Renal cortical epithelial cell (primary cell): Measurements from ENCODE around the gene CACNA1B. TPM values are rescaled to one million over a fixed set of nuclear protein-coding genes. Genes with fewer than 3 reads are reported as not detected.

Source experiments
- DNase-seq: peaks from one replicate; pipeline ENCODE4 v3.0.0-alpha.2; 2011; ENCODE audit warnings: low read depth
- total RNA-seq: library from RNA; depleted of rRNA; stranded (reverse); fragments of >200 nt; gene quantifications from 2 replicates; pipeline ENCODE4 v1.2.3, GENCODE V29; 2014

Gene CACNA1B
- total RNA-seq, 1 donor from 2014 or later = 0.05 TPM

DNA sequence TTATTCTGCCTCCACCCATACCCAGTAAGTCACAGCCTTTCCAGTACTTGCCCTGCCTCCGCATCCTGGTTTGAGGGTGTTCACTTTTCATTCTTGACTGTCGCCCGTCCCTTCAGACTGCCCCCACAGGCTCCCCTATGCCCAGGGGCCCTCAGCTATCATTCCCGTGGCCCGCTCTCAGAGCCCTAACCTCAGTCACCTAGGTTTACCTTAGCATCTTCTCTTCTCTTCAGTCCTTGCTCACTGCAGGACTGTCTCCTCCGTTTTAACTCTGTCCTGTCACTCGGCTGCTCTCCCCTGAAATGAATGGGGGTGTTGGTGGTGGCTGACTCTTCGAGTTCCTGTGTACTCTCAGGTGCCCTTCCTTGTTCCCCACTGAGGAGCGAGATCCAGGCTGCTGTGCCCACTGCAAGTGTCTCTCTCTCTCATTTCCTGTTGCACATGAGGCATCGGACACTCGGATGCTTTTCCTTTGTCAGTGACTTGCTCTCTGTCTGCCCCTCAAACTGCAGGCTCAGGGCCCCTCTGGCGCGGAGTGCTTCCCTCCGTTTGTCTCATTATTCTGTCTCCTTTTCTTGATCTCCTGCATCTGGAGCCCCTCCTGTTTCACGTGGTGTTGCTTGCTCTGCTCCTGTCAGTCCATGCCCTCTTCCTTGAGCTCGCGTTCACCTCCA lies 89.8 kb downstream of the CACNA1B start:
- DNase-seq = no peak

DNA sequence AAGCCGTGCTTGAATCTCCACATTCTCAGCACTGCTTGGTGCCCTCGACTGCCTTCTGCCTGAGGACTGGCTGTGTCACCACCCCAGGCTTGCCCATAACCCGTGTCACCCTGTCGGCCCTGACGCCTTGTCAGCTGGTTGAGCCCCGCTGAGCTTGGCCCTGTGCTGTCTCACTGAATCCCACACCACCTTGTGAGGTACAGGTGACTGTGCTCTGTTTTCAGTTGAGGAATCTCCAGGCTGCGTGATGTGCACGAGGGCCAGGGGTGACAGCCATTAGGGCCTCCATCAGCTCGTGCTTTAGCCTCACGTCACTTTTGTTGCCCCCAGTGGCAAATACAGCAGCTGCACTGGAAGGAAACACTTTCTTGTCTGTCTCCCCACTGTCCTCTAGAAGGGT lies 90.7 kb downstream of the CACNA1B start:
- no peak for DNase-seq

DNA sequence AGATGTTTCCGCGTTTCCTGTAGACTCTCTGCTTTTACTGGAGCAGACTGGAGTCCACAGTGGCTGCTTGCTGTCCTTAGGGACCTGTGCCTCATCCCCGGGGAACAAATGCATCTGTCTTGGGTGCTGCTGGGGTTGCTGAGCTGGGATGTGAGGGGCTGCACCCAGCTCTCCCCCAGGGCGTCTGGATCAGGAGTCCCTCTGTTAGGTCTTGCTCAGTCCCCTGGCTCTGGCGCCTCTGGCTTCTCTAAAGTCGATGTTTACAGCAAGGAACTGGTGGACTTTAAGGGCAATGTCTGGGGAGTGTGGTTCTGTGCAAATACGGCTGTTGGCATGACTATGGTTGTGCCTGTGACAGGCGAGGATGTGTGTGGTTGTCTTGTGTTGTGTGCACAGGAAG lies 91.4 kb downstream of the CACNA1B start:
- no peak for DNase-seq

DNA sequence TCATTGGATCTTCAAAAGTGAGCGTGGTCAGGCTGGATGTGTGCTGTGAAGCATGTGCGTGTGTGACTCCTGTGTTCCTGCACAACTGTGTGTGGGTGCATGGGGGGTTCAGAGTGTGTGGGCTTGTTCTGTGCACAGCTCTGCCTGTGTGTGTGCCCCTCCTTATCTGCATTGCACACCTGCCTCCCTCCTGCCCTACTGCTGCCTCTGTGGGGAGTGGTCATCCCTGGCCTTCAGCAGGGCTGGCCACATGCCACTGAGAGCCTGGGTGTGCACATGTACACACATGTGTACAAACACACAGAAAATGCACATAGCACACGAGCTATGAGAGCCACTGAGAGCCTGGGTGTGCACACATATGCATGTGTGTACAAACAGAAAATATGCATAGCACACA lies 92.1 kb downstream of the CACNA1B start:
- no peak for DNase-seq

DNA sequence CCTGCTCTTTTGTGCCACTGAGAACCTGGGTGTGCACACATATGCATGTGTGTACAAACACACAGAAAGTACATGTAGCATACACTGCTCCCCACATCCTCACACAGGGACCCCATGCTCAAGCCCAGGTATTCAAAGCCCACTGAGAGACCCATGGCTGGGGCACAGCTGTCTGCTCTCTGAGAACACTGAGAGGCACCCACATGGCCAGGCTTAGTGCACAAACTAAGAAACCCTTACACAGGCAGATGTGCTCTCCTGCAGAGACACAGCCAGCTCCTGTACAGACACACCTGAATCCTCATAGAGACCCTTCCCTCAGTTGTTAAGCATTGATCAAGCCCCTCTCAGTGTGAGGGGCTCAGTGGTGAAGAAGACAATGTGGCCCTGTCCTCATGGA lies 92.5 kb downstream of the CACNA1B start:
- no peak for DNase-seq

DNA sequence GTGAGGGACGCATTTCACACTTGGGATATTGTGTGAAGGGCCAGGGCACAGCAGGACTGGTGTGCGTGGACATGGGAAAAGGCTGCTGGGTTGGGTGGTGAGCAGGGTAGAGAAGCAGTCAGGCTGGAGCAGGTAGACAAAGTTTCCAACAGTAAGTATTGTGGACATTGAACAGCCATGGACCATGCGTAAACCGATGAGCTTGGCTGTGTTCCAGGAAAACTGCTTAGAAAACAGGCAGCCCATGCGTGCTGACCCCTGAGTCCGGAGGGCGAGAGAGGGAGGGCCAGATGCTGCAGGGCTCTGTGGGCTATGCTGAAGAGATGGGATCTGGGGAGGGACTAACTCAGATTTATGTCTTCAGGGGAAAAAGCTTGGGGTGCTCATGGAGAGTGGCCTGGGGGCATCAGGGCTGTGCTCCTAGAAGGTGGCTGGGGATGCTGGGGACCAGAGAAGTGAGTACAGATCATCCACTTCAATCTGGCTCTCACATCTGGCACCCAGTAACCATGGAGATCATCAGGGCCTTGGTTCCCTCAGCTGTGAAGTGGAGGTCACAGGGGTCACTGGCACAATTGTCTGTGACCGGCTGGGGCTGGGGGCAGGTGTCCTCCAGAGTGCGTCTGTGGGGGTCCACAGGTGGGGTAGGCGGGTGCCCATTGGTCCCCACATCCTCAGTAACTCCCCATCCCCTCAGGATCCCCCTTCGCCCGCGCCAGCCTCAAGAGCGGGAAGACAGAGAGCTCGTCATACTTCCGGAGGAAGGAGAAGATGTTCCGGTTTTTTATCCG lies 93.3 kb downstream of the CACNA1B start:
- no peak for DNase-seq

DNA sequence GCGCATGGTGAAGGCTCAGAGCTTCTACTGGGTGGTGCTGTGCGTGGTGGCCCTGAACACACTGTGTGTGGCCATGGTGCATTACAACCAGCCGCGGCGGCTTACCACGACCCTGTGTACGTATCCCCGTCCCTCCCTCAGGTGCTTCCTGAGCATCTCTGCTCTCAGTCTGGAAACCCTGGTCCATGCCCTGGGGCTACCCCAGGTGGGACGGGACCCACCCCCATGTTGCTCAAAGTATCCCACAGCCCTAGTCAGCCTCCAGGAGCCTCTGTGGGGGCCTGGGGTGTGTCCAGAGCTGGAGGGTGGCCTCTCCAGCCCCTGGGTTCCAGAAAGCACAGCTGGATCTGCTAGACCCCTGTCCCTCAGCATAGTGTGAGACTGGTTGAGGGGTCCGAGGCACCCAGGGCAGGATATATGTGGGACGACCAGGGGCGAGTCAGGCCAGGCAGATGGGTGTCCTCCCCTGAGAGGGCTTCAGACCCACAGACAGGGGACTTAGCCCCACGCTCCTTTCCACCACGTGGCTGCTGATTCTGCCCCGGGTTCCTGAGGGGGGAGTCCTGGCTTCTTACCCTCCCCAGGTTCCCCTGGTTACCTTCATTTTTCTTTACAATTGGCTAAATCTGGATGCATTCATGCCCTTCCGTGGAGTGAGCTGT lies 94.0 kb downstream of the CACNA1B start:
- no peak for DNase-seq

DNA sequence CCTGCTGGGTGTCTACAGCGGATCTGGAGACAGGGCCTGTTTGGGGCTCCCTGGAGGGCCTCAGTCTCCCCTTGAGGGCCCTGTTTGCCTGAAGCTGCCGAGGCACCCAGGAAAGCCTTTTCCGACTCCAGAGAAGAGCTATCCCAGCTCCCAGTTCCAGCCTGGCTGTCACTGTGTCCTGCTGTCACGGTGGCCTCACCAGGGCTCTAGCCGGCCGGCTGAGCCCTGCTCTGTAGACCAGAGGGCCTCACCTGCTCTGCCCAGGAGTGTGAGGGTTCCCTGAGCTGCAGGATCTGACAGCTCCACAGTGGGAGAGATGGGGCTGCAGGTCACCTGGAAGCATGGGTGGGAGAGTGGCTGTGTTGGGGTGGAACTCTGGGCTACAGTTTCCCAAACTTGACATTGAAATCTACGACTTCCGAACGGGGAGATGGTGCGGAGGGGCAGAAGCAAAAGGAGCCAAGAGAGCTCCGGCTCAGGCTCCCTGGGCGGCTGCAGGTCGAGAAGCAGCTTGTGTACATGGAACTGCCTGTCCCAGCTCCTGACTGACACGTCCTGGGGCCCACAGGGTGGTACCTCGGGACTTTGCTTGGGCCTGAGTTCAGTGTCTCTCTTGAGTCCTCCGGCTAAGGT lies 94.9 kb downstream of the CACNA1B start:
- no peak for DNase-seq

DNA sequence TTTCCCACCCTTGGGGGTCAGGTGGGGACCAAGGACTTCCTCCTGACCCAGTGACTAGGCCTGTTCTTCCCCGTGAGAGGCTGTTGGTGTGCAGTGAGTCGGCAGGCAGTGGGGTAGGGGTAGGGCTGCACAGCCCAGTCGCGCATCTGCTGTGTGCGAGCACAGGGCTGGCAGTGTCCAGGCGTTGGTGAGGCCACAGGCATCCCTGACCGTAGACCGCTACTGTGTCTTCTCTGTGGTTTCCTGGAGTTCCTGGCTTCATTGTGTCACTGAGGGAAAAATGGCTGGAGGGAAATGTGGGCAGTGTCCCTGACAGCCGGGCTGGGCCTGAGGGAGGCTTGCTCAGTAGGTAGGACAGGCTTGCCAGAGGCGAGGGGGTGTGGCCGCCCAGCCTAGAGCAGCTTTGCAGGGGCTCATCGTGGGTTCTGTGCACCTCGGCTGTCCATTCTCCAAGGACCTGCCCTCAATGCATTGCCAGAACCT lies 95.4 kb downstream of the CACNA1B start:
- no peak for DNase-seq

DNA sequence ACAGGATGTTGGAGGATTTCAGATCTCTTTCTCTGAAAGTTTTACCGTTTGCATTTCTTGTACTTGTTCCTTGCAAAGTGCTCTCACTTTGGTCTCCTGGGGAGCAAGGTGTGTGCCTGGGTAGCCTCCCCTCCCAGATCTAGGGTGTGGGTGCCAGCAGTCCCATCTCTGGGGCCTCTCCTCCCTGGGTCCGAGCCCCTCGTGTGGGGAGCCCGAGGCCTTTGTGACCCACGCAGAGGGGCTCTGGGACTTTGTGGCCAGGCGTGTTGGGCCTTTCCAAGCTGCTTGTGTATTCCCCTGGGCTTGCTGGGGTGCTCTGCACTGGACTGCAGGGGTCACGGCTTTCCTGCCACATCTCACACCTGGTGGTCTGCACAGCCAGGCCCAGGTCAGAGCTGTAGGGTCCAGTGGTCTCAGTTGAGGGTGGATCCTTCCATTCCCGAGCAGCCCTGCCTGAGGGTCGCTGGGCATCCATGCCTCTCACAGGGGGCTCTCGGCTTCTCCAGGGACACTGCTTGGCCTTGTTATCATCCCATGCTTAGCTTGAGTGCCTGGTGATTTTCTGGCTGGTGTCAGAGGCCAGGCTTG lies 96.3 kb downstream of the CACNA1B start:
- DNase-seq = no peak

DNA sequence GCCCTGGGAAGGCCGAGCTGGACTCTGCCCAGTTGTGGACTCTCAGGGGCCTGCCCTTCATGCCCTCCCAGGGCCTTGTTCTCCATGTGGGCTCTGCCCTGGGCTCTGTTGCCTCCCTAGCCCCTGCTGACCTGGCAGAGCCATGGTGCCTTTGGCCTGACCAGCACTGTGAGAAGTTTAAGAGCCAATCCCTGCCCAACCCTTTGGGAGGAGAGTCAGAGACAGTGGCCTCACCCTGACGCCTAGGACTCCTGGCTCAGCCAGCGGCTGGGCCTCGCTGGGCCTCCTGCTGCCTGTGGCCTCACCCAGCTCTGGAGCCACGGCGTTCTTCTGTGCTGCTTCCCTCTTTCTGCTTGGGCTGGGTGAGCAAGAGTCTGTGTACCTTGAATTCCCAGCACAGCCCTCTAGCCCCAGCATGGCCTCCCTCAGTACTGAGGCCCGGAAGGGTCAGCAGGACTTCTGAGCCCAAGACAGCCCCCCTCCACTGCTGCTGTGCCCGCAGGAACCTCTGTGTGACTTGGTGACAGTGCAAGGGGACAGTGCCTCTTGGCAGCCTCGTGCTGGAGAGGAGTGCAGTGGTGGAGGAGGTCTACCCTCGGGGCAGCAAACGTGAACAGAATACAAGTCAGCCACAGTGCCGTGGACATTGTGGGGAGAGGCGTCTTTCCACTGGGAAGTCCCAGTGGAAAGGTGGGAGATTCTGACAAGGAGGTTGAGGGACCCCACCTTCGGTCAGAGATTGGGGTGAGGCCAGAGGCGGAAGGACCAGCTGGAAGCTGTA lies 97.4 kb downstream of the CACNA1B start:
- no peak for DNase-seq

DNA sequence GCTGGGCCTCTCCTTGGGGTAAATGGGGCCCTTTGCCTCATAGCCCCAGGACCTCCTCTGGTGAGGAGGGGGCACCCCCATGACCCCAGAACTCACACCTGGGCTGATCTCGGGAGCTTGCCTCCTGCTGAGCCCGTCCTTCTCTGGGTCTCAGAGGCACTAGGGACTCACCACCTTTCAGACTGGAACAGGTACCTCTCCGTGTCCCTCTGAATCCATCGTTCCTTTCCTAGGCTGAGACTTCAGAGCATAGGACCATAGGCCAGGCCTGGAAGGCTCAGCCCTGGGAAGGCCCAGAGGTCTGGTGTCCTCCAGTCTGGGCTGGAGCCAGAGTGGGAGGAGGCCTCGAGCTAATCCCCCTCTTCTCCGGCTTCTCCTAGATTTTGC lies 97.9 kb downstream of the CACNA1B start:
- no peak for DNase-seq

DNA sequence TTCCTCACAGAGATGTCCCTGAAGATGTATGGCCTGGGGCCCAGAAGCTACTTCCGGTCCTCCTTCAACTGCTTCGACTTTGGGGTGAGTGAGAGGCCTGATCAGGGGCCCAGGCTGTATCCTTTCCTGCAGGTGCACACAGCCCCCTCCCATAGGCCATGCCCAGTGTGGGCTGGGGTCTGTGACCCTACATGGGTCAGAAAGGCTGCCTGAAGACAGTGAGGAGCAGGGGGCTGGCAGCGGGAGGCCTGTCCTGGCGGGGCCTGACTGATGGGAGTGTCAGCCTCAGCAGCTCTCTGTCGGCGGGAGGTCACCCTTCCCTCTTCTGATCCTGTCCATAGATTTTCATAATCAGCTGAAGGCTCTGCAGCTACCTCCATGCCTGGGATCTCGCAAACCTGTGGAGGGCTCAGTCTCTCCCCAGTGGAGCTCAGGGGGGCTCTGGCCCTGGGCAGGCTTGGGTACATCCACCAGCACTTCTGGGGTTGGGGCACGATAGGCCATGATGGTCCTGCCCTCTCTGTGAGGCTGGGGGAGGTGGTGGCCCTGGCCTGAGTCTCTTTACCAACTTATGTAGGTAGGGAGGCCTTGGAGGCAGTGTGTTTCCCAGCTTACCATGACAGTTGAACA lies 98.5 kb downstream of the CACNA1B start:
- DNase-seq = no peak

DNA sequence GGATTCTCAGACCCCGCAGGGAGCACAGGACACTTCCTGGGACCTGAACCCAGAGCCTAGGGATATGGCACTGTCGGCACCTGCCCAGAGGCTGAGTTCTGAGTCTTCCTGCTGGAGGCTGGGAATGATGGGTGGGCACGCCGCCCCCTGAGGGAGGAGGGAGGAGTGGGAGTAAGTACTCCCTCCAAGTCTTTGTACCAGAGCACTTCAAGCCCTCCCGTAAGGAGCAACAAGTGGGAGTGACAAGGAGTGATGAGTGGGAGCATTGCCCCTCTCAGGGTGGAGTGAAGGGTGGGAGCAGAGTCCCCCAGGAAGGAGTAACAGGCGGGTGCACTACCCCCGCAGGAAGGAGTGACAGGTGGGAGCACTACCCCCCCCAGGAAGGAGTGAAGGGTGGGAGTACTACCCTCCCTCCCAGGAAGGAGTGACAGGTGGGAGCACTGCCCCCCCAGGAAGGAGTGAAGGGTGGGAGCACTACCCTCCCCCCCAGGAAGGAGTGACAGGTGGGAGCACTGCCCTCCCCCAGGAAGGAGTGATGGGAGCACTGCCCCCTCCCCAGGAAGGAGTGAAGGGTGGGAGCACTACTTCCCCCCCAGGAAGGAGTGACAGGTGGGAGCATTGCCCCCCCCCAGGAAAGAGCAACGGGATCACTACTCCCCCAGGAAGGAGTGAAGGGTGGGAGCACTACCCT lies 100.1 kb downstream of the CACNA1B start:
- no peak for DNase-seq

DNA sequence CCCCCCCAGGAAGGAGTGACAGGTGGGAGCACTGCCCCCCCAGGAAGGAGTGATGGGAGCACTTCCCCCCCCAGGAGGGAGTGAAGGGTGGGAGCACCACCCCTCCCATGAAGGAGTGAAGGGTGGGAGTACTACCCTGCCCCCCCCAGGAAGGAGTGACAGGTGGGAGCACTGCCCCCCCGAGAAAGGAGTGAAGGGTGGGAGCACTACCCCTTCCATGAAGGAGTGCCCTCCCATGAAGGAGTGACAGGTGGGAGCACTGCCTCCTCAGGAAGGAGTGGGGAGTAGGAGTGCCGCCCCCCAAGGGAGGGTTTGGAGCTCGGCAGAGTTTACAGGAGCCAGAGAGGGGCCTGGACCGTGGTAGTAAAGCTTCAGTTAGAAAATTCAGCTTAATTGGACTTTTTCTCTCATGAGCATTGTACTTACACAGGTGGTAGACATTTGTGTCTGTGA lies 100.7 kb downstream of the CACNA1B start:
- no peak for DNase-seq

DNA sequence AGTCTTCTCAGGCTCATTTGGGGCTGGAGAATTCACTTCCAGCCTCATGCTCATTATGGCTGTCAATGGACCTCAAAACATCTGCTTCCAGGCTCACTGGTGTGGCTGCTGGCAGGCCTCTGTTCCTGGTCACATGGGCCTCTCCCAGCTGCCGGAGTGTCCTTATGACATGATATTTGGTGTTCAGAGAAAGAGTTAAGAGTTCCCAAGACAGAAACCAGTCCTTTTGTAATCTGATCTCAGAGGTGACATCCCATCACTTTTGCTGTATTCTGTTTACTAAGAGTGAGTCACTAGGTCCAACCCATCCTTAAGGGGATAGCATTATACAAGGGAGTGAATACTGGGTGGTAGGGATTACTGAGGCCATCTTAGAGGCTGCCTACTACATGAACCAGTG lies 104.6 kb downstream of the CACNA1B start:
- no peak for DNase-seq

DNA sequence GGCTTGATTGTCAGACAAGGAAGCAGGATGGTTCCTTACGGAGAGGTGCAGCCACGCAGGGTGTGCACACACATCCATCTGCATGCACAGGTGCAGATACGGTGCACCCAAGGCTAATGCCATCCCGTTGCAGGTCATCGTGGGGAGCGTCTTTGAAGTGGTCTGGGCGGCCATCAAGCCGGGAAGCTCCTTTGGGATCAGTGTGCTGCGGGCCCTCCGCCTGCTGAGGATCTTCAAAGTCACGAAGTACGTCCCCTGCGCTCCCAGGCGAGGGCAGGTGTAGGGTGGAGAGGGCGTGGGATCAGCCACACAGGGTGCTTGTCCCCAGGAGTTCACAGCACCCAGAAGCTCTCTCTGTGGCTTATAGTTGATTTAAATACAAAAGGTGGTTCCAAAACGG lies 106.4 kb downstream of the CACNA1B start:
- DNase-seq = no peak

DNA sequence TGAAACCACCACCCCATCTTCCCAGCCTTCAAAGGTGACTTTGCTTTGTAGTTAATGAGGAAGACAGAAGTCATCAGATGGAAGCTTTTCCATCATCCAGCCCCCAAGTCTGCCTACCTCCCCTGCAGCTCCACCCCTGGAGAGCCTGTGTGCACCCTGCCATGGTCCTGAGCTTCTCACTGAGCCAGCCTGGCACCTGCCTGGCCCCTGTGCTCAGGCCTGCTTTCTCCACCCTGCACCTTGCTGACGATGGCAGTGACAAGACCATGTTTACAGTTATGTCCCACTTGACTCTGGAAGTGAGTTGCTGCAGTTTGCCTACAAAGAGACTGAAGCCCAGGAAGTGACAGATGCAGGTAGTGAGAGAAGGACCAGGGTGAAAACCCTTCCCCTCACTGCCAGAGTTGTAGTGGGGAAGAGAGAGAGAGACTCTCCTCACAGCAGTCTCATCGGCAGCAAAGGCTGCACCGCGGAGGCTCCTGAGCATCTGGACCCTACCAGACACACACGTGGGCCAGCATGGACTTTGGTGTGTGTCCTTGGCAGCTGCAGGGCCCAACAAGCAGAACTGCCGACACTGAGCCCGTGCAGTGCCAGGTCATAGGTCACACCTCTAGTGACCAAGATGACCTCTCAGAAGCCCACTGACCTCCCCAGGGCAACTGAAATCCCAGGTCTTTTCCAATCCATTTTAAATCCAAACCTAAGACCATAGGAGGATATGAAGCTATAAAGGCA lies 107.1 kb downstream of the CACNA1B start:
- DNase-seq = no peak

DNA sequence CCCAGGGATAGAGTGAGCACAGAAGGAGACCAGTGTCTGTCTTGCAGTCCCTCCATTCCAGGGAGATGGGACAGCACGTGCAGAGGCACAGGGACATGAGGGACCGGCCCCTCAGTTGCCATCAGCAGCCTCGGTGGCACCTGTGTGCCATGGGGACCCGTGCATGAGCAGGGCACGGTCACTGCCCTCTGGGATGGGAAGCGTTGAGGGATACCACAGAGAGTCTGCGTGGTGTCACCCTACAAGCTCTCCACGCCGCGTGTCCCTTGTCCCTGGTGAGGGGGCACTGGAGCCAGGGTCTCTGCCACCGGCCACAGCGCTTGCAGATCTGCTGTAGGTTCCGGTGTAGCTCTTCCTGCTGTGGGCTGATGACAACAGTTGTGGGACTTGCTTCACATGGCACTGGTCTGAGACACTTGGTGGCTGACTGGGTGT lies 108.1 kb downstream of the CACNA1B start:
- DNase-seq = no peak
